Activated CD8-positive, alpha-beta T cell treated with anti-CD3 and anti-CD28 coated beads for 36 hours (primary cell): ENCODE measurements around the gene NUMA1. TPM values are rescaled to one million over a fixed set of nuclear protein-coding genes. Genes with fewer than 3 reads are reported as not detected.

Experiments
- ATAC-seq: fragments of 200-7000 bp; cut with Tn5 transposase; one replicate; pipeline ENCODE4 v1.10.0; 2021; ENCODE audit warnings: mild to moderate bottlenecking, moderate library complexity
- CTCF ChIA-PET: fragments of 350-600 bp; sonication (Branson Sonifier 250); formaldehyde crosslinking; loops from one replicate; lab custom pipeline; 2021; ENCODE audit warnings: antibody characterized with exemption; lab: Charles Lee
- POLR2A ChIA-PET: fragments of 350-600 bp; sonication (Branson Sonifier 250); formaldehyde crosslinking; loops from one replicate; lab custom pipeline; 2021; ENCODE audit warnings: antibody characterized with exemption; lab: Charles Lee
- DNase-seq: peaks from one replicate; pipeline ENCODE4 v3.0.0-alpha.2; 2020
- H3K27ac Mint-ChIP-seq: one replicate; pipeline ENCODE4 v1.8.0; 2021; ENCODE audit warnings: mild to moderate bottlenecking, mixed read lengths
- H3K27me3 Mint-ChIP-seq: one replicate; pipeline ENCODE4 v1.8.0; 2021; ENCODE audit warnings: mixed read lengths
- H3K36me3 Mint-ChIP-seq: one replicate; pipeline ENCODE4 v1.8.0; 2021; ENCODE audit warnings: low read depth, mixed read lengths
- H3K4me1 Mint-ChIP-seq: one replicate; pipeline ENCODE4 v1.8.0; 2021; ENCODE audit warnings: low read depth, mixed read lengths
- H3K4me3 Mint-ChIP-seq: one replicate; pipeline ENCODE4 v1.8.0; 2021; ENCODE audit warnings: mild to moderate bottlenecking, moderate library complexity, mixed read lengths
- H3K9me3 Mint-ChIP-seq: one replicate; pipeline ENCODE4 v1.8.0; 2021; ENCODE audit warnings: mixed read lengths
- CTCF ChIP-seq: fragments of 200-600 bp; IDR thresholded peaks from one replicate; pipeline ENCODE4 v1.8.0; 2022; ENCODE audit warnings: antibody characterized with exemption, mild to moderate bottlenecking
- intact Hi-C: fragments of 100-400 bp; cut with micrococcal nuclease; formaldehyde crosslinking; loops from one replicate; pipeline ENCODE4 v1.10.0; 2022
- total RNA-seq, 2 experiments: library from RNA; stranded (reverse); gene quantifications; one replicate each; pipeline ENCODE4 v1.2.3, GENCODE V29; 2021

Gene NUMA1
- total RNA-seq, 2 experiments from 2014 or later, result 165 to 169 TPM

GRCh38 chr11:72102631-72102945 lies 22.2 kb upstream of the NUMA1 start:
- H3K4me3 Mint-ChIP-seq, result peak overlapping the region; percentile 95
- no peak for DNase-seq
- intact Hi-C loops, result no loop called here
- peaks cover 15% of the 10 kb centered on the region for H3K36me3 Mint-ChIP-seq
- ChIA-PET CTCF (interaction anchor here (0.9 to 15.1 kb wide), 7 partner anchors 9 to 82 kb away, joined by 3 to 278 read pairs (median 4); partner anchors contain the start of gene ANAPC15), POLR2A (interaction anchor here (0.8 to 2.7 kb wide), 8 partner anchors 10 to 103 kb away, joined by 3 to 6 read pairs (median 4); partner anchors contain the start of gene ANAPC15)
- H3K27me3 Mint-ChIP-seq, result no peaks in the 10 kb centered on the region
- H3K27ac Mint-ChIP-seq, result peak overlapping the region; percentile 96
- H3K4me1 Mint-ChIP-seq, result peaks cover 37% of the 10 kb centered on the region
- H3K9me3 Mint-ChIP-seq, result no peaks in the 10 kb centered on the region
- no peak for TF ChIP-seq CTCF
- ATAC-seq, result no peak

- Mint-ChIP-seq H3K36me3 (peaks cover 16% of the 10 kb centered on the region), H3K9me3 (no peaks in the 10 kb centered on the region), H3K27ac (peak overlapping the region; percentile 96), H3K27me3 (no peaks in the 10 kb centered on the region), H3K4me3 (peak overlapping the region; percentile 95), H3K4me1 (peaks cover 37% of the 10 kb centered on the region)
- DNase-seq (no peak), ATAC-seq (no peak)
- TF ChIP-seq CTCF, result no peak
- ChIA-PET POLR2A (interaction anchor here (0.6 to 2.7 kb wide), 10 partner anchors 9 to 174 kb away, joined by 3 to 6 read pairs (median 4); partner anchors contain the start of genes ANAPC15 and XNDC1N), CTCF (interaction anchor here (0.9 to 15.1 kb wide), 7 partner anchors 10 to 82 kb away, joined by 3 to 278 read pairs (median 4); partner anchors contain the start of gene ANAPC15)
- intact Hi-C loops, result no loop called here
These were observed 21.8 kb upstream of the NUMA1 start for GRCh38 chr11:72102162-72102561.

GRCh38 chr11:72100462-72100861 lies 20.1 kb upstream of the NUMA1 start:
- Mint-ChIP-seq H3K36me3 (peaks cover 17% of the 10 kb centered on the region), H3K4me1 (peaks cover 37% of the 10 kb centered on the region), H3K4me3 (no peak overlapping the region)

GRCh38 chr11:72100009-72100408 lies 19.7 kb upstream of the NUMA1 start:
- Mint-ChIP-seq H3K9me3 (no peaks in the 10 kb centered on the region), H3K27ac (peak overlapping the region; percentile 1), H3K27me3 (no peaks in the 10 kb centered on the region), H3K36me3 (peaks cover 17% of the 10 kb centered on the region), H3K4me3 (no peak overlapping the region), H3K4me1 (peaks cover 37% of the 10 kb centered on the region)
- TF ChIP-seq CTCF, result no peak
- intact Hi-C loops, result no loop called here
- POLR2A ChIA-PET, result interaction anchor here (0.7 to 4.9 kb wide), 6 partner anchors 9 to 172 kb away, joined by 3 to 25 read pairs (median 6); partner anchors contain the start of genes ANAPC15 and XNDC1N
- DNase-seq (no peak), ATAC-seq (no peak)
- CTCF ChIA-PET, result interaction anchor here (0.9 to 15.1 kb wide), 5 partner anchors 9 to 139 kb away, joined by 3 to 278 read pairs (median 15); no protein-coding TSS in a partner anchor

More at GRCh38 chr11:72100462-72100861, 20.1 kb upstream of the NUMA1 start:
- H3K9me3 Mint-ChIP-seq, result no peaks in the 10 kb centered on the region
- no peaks in the 10 kb centered on the region for H3K27me3 Mint-ChIP-seq
- CTCF ChIA-PET, result interaction anchor here (0.9 to 15.1 kb wide), 5 partner anchors 9 to 138 kb away, joined by 3 to 278 read pairs (median 15); no protein-coding TSS in a partner anchor
- POLR2A ChIA-PET, result interaction anchor here (0.7 to 4.9 kb wide), 7 partner anchors 8 to 172 kb away, joined by 3 to 25 read pairs (median 3); partner anchors contain the start of genes ANAPC15 and XNDC1N
- intact Hi-C loops, result no loop called here
- no peak for DNase-seq
- no peak for ATAC-seq
- H3K27ac Mint-ChIP-seq, result peak overlapping the region; percentile 1
- no peak for TF ChIP-seq CTCF

GRCh38 chr11:72098741-72099140 lies 18.4 kb upstream of the NUMA1 start:
- Mint-ChIP-seq H3K36me3 (peaks cover 17% of the 10 kb centered on the region), H3K27ac (no peak overlapping the region), H3K27me3 (no peaks in the 10 kb centered on the region), H3K4me3 (no peak overlapping the region), H3K4me1 (peaks cover 29% of the 10 kb centered on the region), H3K9me3 (no peaks in the 10 kb centered on the region)
- no peak for ATAC-seq
- intact Hi-C loops, result no loop called here
- DNase-seq, result no peak
- ChIA-PET CTCF (interaction anchor here (4.6 to 15.1 kb wide), 2 partner anchors 8 to 74 kb away, joined by 41 to 278 read pairs; no protein-coding TSS in a partner anchor), POLR2A (interaction anchor here (0.8 to 4.9 kb wide), 6 partner anchors 8 to 82 kb away, joined by 3 to 25 read pairs (median 4); partner anchors contain the start of gene ANAPC15)
- TF ChIP-seq CTCF, result no peak
